ENCODE data around the gene DISP2.

DNA sequence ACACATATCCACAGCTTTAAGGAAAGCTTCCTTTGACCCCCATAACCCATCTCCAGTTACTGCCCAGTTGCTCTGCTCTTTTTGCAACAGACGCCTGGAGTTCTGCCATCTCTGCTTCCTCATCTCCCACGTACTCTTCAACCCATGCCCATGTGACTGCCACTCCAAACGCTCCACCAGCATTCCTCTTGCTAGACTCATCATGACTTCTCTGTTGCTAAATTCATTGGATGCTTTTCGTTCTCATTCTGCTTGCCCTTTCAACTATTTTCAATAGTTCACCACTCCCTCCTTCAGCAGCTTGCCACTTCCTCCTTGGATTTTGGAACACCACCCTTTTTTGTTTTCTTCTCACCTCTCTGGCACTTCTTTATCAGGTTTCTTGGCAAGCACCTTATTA is 21.8 kb downstream of the DISP2 start:
- TF ChIP-seq, protein P1, sequence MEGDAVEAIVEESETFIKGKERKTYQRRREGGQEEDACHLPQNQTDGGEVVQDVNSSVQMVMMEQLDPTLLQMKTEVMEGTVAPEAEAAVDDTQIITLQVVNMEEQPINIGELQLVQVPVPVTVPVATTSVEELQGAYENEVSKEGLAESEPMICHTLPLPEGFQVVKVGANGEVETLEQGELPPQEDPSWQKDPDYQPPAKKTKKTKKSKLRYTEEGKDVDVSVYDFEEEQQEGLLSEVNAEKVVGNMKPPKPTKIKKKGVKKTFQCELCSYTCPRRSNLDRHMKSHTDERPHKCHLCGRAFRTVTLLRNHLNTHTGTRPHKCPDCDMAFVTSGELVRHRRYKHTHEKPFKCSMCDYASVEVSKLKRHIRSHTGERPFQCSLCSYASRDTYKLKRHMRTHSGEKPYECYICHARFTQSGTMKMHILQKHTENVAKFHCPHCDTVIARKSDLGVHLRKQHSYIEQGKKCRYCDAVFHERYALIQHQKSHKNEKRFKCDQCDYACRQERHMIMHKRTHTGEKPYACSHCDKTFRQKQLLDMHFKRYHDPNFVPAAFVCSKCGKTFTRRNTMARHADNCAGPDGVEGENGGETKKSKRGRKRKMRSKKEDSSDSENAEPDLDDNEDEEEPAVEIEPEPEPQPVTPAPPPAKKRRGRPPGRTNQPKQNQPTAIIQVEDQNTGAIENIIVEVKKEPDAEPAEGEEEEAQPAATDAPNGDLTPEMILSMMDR (tag by site-specific recombination; IDR thresholded peaks at IDR 0.05): no peak
- TF ChIP-seq, protein P2, sequence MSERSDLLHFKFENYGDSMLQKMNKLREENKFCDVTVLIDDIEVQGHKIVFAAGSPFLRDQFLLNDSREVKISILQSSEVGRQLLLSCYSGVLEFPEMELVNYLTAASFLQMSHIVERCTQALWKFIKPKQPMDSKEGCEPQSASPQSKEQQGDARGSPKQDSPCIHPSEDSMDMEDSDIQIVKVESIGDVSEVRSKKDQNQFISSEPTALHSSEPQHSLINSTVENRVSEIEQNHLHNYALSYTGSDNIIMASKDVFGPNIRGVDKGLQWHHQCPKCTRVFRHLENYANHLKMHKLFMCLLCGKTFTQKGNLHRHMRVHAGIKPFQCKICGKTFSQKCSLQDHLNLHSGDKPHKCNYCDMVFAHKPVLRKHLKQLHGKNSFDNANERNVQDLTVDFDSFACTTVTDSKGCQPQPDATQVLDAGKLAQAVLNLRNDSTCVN (tag by site-specific recombination; optimal IDR thresholded peaks at IDR 0.05): no peak
- TF ChIP-seq ZNF549 (tag by site-specific recombination; IDR thresholded peaks at IDR 0.05): no peak
- no peak for TF ChIP-seq ZNF146 (tag by site-specific recombination; IDR thresholded peaks at IDR 0.05)
- TF ChIP-seq ZNF701 (tag by site-specific recombination; IDR thresholded peaks at IDR 0.05): no peak
- no peak for TF ChIP-seq SP2 (tag by site-specific recombination; IDR thresholded peaks at IDR 0.05)
- TF ChIP-seq ZNF184 (tag by site-specific recombination; IDR thresholded peaks at IDR 0.05): no peak
- no peak for TF ChIP-seq PRDM1 (tag by site-specific recombination; IDR thresholded peaks at IDR 0.05)
- no peak for TF ChIP-seq ZNF747 (tag by site-specific recombination; IDR thresholded peaks at IDR 0.05)
- no peak for TF ChIP-seq ZNF394 (tag by site-specific recombination; IDR thresholded peaks at IDR 0.05; ENCODE audit: borderline replicate concordance)
- no peak for TF ChIP-seq ZNF391 (tag by site-specific recombination; IDR thresholded peaks at IDR 0.05; ENCODE audit: borderline replicate concordance, low read depth)
- no peak for TF ChIP-seq KLF9 (tag by site-specific recombination; IDR thresholded peaks at IDR 0.05; ENCODE audit: low read depth)

All from HEK293 (cell line).